Activated gamma-delta T cell treated with anti-CD3 and anti-CD28 coated beads, Interleukin-2, amount 50 U/mL, for 16 hours (primary cell): ENCODE results near the gene DIS3.
A peak's percentile ranks its signal among the peaks of the same experiment; 100 is the strongest.
"Not testable (repeated sequence)": the region's sequence is repeated elsewhere in the genome, so short reads cannot be mapped to it uniquely, and the experiment has no call there.

Experiments
- DNase-seq: peaks from one replicate; pipeline ENCODE4 v3.0.0-alpha.2; 2020; ENCODE audit warnings: low read depth

The DIS3 gene, protein sequence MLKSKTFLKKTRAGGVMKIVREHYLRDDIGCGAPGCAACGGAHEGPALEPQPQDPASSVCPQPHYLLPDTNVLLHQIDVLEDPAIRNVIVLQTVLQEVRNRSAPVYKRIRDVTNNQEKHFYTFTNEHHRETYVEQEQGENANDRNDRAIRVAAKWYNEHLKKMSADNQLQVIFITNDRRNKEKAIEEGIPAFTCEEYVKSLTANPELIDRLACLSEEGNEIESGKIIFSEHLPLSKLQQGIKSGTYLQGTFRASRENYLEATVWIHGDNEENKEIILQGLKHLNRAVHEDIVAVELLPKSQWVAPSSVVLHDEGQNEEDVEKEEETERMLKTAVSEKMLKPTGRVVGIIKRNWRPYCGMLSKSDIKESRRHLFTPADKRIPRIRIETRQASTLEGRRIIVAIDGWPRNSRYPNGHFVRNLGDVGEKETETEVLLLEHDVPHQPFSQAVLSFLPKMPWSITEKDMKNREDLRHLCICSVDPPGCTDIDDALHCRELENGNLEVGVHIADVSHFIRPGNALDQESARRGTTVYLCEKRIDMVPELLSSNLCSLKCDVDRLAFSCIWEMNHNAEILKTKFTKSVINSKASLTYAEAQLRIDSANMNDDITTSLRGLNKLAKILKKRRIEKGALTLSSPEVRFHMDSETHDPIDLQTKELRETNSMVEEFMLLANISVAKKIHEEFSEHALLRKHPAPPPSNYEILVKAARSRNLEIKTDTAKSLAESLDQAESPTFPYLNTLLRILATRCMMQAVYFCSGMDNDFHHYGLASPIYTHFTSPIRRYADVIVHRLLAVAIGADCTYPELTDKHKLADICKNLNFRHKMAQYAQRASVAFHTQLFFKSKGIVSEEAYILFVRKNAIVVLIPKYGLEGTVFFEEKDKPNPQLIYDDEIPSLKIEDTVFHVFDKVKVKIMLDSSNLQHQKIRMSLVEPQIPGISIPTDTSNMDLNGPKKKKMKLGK

DNA sequence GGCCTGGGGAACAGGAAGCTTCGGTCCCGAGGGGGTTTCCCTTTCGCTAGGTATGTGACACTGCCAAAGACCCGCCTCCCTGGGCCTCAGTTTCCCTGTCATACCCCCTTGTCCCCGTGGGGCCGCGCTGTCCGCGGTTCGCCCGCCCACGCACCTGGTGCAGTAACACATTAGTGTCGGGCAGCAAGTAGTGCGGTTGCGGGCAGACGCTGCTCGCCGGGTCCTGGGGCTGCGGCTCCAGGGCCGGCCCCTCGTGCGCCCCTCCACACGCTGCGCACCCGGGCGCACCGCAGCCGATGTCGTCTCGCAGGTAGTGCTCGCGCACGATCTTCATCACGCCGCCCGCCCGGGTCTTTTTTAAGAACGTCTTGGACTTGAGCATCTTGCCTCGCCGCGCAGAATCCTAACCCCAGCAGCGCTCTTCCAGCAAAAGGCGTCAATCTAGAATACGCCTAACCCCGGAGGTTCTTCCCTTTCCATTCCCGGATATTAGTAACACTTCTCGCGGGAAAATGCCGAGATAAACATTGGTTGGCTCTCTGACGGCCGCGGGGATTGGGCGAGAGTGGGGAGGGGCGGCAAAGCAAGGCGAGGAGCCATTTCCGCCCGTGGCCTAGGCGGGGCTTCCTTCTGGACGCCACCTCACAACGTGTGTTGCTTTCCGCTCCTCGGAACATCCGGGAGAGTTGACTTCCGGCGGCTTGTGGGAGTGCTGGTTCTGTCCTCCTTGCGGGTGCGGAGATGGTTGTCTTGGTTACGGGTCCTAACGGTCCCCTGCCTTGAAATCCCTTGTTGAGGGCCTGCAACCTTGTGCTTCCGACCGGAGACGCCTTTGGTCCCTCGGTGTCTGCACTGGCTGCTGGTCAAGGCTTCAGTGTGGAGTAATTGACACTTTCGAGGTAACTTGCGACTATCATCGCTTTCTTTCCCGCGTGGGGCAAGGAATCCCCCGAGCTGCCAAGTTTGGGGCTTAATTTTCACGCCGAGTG lies at the start of gene DIS3, which contains the start of gene PIBF1:
Gene DIS3, minus strand, starts transcription at position 450 of the 989 bp plus-strand sequence. Its CDS starts 68 bp downstream, at position 382.
Gene PIBF1, plus strand, starts transcription at position 683 of the 989 bp plus-strand sequence. CDS start 1,337 bp downstream, outside the sequence.
- peak; percentile 96 for DNase-seq

DNA sequence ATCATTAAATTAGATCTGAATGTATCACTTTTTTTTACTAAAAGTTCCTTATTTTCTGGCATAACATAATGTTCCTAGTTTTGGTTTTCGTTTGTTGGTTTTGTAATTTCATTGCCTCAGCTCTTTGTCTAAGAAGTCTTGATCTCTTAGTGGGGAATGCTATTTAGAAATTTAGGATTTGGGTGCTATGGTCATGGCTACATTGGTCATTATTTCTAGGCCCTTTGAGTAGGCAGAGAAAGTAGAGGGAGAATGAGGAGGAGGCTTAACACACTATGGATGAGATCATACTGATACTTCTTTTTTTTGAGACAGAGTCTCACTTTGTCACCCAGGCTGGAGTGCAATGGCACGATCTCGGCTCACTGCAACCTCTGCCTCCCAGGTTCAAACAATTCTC lies 42.0 kb upstream of the DIS3 start:
- DNase-seq = no peak

DNA sequence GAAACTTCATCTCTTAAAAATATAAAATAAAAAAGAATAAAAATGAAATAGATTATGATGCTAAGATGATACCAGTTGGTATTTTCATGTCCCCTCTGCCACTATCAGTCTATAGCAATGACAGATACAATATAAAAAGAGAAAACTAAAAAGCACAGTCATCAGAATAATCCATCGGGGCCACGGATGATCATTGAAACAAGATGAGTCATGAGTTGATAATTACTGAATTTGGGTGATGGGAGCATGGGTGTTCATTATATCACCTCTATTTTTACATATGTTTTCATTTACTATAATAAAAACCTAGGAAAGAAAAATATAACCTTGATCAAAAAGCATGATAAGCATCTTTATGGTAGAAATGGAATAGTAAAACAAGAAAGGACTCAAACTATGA lies 41.4 kb upstream of the DIS3 start:
- DNase-seq = no peak

DNA sequence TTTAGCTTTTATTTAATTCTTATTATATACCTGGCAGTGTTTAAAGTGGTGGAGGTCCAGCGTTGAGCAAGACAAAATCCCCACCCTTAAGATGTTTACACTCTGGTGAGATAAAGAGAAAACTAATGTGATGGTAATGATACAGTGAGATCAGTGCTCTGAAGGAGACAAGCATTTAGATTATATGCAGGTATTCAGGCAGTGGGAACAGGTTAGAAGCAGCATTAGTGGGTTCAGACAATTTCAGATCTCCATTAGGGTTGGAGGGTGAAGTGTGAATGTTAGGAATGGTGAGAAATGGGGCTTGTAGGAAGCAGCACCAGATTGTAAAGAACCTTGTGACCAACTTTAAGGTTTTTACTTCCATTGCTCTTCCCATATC lies 39.2 kb upstream of the DIS3 start:
- no peak for DNase-seq

DNA sequence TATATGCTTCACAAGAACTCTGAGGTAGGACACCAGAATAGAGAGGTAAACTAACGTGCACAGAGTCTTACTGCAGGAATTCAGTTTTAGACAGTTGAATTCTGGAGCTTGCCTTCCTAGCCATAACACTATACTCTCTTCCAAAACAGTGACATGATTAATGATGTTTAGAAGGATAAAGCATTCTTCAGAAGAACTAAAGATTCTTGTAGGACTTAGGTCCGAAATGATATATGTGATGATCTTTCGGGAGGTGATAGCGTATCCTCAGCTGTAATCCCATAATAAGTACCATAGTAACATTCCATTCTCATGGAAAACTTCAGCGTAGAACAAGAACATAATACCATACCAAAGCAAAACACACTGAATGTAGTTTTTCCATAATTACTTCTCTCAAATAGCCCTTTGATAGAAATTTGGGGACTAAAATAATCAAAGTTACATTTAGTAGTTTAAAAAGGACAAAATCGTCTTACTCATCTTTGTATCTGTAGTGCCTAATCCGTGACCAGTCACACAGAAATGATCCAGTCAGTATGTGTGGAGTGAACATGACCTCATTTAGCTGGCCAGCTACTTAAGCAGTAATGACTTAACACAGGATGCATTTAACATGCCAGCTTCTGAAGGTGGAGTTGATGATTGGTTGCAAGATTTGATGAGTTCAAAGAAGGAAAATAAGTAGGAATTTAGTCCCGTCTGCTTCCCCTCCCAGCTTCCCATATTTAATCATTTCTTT lies 38.6 kb upstream of the DIS3 start:
- DNase-seq = no peak

DNA sequence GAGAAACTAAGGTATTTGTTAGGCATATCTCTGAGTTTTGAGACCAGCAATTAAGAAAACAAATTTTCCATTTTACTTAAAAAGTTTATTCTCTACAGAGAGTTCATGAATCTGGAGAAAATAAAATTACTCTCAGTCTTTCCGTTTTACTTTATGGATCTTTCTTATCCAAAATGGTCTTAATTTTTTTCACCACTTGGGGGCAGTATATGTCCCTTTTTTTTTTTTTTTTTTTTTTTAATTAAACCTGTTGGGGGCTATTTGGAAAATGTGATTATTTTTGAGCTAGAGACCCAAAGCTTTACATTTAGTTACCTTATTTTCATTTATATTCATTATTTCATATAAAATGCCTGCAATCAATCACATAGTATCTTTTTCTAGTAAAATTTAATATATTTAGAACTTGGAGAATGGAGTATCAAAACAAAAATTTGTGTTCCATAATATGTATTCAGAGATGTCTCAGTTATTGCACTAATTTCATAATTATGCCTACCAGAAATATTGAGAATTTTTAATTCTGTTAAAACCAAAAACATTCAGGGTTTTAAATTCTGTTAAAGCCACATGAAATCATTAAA lies 27.3 kb upstream of the DIS3 start:
- no peak for DNase-seq

DNA sequence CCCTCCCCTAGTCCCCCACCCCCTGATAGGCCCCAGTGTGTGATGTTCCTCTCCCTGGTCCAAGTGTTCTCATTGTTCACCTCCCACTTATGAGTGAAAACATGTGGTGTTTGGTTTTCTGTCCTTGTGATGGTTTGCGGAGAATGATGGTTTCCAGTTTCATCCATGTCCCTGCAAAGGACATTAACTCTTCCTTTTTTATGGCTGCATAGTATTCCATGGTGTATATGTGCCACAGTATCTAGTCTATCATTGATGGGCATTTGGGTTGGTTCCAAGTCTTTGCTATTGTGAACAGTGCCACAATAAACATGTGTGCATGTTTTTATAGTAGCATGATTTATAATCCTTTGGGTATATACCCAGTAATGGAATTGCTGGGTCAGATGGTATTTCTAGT lies 24.8 kb upstream of the DIS3 start:
- DNase-seq = not testable (repeated sequence)

DNA sequence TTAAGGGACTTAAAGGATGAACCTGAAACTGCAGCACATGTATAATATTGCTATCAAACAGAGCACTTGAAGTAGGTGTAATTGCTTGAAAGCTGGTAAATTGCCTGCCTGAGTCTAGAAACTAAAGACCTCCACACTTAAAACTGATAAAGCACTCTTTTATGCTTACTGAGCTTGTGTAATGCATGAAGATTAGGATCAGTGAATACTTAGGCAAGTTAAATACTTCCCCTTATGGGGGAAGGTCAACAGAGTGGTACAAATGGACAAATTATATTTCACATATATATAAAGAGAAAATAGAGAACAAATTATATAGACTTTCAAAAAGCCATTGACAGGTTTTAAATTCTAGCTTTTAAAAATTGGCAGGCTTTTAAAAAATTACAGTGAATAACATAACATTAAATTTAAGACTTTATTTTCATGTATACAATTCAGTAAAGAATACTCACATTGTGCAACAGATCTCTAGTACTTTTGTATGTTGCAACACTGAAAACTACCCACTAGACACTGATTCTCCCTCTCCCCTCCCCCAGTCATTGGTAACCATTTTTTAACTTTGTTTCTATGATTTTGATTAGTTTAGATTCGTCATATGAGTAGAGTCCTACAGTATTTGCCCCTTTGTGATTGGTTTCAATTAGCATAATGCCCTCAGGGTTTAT lies 24.1 kb upstream of the DIS3 start:
- DNase-seq = no peak

DNA sequence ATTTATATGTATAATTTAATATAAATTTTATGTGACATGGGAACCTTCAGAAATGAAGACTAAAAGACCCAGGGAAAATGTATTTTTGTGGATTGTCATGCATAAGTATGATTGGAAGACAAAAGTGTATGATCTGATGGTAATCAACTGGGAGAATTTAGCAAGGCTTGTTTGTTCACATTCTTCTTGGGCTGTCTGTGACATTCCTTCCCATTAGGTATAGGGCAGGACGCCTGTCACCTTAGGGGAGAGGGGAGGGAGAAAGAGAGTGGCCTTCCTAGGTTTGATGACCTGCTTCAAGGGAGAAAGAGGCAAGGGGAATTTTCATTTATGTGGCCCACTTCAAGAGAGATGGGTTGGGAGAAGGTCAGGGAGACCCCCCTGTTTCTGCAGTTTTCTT lies 22.6 kb upstream of the DIS3 start:
- DNase-seq = no peak

DNA sequence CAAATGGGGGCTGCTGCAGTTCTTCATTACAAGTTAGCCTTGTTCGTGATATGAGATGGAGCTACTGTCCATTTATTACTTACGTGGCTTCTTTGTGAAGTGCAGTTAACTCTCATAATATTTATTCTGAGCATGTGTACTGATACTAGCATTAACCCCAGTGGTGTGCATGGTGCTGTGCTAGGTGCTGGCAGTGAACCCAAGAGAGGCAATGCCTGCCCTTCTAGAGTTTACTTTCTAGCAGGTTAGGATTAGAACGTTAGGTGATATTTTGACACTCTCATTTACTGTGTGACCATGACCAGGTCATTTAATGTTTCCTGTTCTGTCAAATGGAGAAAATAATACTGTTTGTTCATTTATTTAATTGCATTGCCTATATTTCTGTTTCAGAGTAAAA lies 17.1 kb upstream of the DIS3 start:
- DNase-seq = no peak

DNA sequence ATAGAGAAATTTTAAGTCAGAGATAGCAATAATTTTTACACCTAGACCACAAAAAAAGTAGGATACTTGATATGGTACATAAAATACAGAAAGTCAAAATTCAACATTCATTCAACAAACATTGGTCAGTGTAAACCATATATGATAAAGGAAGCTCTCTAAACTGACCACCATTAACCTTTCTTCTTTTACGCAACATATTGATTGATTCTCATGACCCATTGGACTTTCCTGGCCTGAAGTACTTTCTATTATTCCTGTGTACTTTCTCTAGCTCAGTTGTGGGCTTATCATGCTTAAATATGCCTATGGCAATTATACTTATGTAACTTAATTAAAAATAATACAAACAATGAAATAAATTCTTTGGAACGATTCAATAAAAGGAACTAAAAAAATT lies 10.9 kb upstream of the DIS3 start:
- no peak for DNase-seq

DNA sequence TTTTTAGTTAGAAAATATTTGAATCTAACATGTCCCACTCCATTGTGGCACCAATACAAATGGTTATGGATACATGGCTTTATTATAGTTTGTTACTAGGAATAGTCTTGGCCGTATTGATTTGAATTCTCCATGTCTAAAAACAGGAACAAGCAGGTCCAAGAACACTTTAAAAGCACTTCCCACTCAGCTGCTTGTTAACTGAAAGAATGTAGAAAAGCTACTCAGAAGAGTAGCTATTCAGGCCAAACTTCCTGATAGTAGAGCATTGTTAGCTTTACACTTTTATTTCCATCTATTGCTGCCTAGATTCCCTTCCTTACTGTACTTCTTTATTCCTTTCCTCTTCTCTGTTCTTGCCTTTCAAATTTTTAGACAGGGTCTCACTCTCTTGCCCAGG lies 7.1 kb upstream of the DIS3 start:
- DNase-seq = no peak

DNA sequence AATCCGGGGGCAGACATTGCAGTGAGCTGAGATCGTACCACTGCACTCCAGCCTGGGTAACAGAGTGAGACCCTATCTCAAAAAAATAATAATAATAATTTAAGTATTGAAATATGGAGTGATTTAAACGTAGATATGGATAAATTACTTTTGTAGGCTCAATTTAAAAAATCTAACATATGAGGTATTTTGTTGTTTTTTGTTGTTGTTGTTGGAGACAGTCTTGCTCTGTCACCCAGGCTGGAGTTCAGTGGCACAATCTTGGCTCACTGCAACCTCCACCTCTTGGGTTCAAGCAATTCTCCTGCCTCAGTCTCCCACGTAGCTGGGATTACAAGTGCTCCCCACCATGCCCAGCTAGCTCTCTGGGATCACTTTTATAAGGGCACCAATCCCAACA lies 3.0 kb upstream of the DIS3 start:
- not testable (repeated sequence) for DNase-seq

DNA sequence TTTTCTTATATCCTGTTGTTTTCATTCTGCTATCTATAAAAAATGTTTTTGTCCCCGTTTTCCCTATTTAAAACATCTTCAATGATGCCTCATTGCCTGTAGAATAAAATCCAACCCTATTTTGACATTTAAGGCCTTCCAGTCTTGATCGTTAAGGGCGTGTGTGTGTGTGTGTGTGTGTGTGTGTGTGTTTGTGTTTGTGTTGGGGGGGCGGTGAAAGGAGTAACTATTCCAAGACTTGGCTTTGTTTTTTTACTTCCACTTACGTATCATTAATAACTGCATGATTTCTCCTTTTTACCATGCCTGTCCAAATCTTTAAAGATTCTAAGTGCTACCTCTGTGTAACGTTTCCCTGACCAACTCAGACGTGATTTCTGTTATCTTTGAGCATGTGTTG lies 1.0 kb upstream of the DIS3 start:
- no peak for DNase-seq

DNA sequence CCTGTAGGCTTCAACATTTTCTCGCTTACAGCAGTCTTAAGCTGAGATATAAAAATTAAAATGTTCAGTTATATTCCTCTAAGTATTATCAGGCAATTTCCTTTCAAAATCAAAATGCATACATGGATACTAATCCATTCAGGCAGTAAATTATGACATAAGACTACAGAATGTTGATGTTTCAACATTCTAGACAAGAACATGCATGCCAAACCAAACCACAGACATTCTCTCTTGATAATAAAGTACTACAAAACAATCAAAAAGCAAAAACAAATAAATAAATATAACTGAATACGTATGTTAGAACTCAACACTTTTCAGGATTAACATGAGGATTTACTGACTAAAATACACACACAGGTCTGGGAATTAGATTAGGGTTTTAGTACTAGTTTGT lies 7.7 kb downstream of the DIS3 start:
- no peak for DNase-seq

DNA sequence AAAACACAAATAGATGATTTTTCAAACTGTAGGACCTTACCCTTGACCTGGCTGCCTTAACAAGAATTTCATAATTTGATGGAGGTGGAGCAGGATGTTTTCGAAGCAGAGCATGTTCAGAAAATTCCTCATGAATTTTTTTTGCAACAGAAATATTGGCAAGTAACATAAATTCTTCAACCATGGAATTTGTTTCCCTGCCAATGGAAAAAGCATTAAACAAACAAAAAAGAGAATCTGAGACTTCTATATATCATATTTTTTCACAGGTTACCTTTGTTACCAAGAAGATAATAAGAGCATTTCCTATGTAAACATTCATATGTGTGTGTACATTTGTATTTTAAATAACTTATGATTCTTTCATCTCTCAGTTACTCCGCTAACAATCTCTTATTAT lies 18.3 kb downstream of the DIS3 start:
- DNase-seq = no peak

DNA sequence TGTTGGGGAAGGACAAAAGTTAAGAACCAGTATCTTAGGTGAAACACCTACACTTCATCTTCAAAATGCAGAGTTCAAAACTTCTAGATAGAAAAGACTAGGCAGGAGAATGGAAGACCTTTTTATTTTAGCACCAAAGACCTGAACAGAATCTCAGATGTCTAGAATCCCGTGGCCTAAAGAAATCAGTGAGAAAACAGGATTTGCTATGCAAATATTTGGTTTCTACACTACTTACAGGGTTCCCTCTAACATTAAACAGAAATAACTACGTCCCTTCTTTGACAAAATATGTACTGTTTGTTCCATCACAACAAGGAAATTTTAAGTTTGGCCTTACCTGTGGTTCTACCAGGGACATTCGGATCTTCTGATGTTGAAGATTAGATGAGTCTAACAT lies 21.5 kb downstream of the DIS3 start:
- no peak for DNase-seq

DNA sequence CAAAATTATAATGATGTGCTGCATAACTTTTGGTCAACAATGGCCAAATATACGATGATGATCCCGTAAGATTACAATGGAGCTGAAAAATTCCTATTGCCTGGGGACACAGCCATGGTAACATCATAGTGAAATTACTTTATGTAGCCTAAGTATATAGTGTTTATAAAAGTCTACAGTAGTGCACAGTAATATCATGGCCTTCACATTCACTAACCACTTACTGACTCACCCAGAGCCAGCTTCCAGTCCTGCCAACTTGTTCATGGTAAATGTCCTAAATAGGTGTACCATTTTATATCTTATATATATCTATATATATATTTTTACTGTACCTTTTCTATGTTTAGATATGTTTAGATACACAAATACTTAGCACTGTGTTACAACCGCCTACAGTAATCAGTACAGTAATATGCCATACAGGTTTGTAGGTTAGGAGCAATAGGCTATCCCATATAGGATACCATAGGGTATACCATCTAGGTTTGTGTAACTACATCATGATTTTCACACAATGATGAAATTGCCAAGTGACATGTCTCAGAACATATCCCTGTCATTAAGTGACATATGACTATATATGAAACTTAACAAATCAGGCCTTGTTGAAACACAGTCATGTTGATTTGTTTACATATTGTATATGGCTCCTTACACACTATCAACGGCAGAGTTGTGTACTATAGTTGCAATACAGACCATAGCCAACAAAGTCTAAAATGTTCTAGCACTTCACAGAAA lies 23.7 kb downstream of the DIS3 start:
- DNase-seq = no peak

DNA sequence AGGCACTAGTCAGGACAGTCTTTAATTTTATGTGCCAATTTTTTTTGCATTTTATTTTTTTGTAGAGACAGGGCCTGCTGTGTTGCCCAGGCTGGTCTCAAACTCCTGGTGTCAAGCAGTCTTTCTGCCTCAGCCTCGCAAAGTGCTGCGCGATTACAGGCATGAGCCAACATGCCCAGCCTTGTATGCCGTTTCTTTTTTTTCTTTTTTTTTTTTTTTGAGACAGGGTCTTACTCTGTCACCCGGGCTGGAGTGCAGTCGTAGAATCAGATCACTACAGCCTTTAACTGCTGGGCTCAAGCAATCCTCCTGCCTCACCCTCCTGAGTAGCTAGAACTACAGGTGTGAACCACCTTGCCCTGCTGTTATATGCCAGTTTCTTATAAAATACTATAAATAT lies 27.6 kb downstream of the DIS3 start:
- no peak for DNase-seq
